IMR-90 (cell line): ENCODE data around the gene MRPS5. TPM values are rescaled to one million over a fixed set of nuclear protein-coding genes. Genes with fewer than 3 reads are reported as not detected.

Source experiments
- ATAC-seq: fragments of 200-7000 bp; cut with Tn5 transposase; 2 replicates; pipeline ENCODE4 v1.9.1; 2020; ENCODE audit warnings: low read depth, mild to moderate bottlenecking, moderate library complexity
- BruUV-seq: library from RNA; stranded (reverse); fragments of 400-500 nt; replicated peaks from 2 replicates; lab custom pipeline; 2021; lab: Mats Ljungman, UMichigan
- CTCF ChIA-PET: fragments of 300-600 bp; formaldehyde crosslinking; extraction: SDS; loops from one replicate; lab custom pipeline; 2021; ENCODE audit warnings: antibody characterized with exemption; lab: Yijun Ruan, JAX
- POLR2A ChIA-PET: fragments of 300-600 bp; sonication (Branson Sonifier 250); formaldehyde crosslinking; loops from one replicate; lab custom pipeline; 2022; ENCODE audit warnings: antibody characterized with exemption; ENCODE audit not compliant: unreplicated experiment; lab: Charles Lee
- DNase-seq: peaks from one replicate; pipeline ENCODE4 v3.0.0; 2013
- H2AFZ ChIP-seq: replicated peaks from 2 replicates; pipeline ENCODE3; 2013; ENCODE audit warnings: low read length, mild to moderate bottlenecking; ENCODE audit not compliant: poor library complexity
- H2AK5ac ChIP-seq: 2 replicates; pipeline ENCODE4 v1.6.1; 2013; ENCODE audit warnings: low read depth, low read length, inconsistent platforms
- H2AK9ac ChIP-seq: replicated peaks from 2 replicates; pipeline ENCODE3; 2013; ENCODE audit warnings: mild to moderate bottlenecking, low read depth, low read length, moderate library complexity; ENCODE audit not compliant: poor library complexity
- H2BK120ac ChIP-seq: 2 replicates; pipeline ENCODE4 v1.6.1; 2013; ENCODE audit warnings: low read depth, low read length, inconsistent platforms
- H2BK15ac ChIP-seq: 3 replicates; pipeline ENCODE4 v1.6.1; 2013; ENCODE audit warnings: low read depth, low read length, inconsistent platforms
- H2BK20ac ChIP-seq: 2 replicates; pipeline ENCODE4 v1.6.1; 2013; ENCODE audit warnings: low read depth, mild to moderate bottlenecking, inconsistent platforms, low read length, moderate library complexity
- H2BK5ac ChIP-seq: 2 replicates; pipeline ENCODE4 v1.6.1; 2013; ENCODE audit warnings: mild to moderate bottlenecking, low read depth, low read length, inconsistent platforms; ENCODE audit not compliant: poor library complexity, severe bottlenecking
- H3K14ac ChIP-seq: replicated peaks from 2 replicates; pipeline ENCODE4 v1.6.1; 2013; ENCODE audit warnings: low read depth, low read length, inconsistent platforms
- H3K18ac ChIP-seq: 2 replicates; pipeline ENCODE4 v1.6.1; 2013; ENCODE audit warnings: low read depth, low read length, control low read depth
- H3K23ac ChIP-seq: 2 replicates; pipeline ENCODE4 v1.6.1; 2013; ENCODE audit warnings: low read depth, low read length, inconsistent platforms
- H3K27ac ChIP-seq: 2 replicates; pipeline ENCODE4 v1.5.1; 2013; ENCODE audit warnings: mild to moderate bottlenecking, control low read depth, low read length; ENCODE audit not compliant: insufficient read depth
- H3K27me3 ChIP-seq: 2 replicates; pipeline ENCODE4 v1.6.1; 2013; ENCODE audit warnings: low read length; ENCODE audit not compliant: control insufficient read depth, insufficient read depth
- H3K36me3 ChIP-seq: 2 replicates; pipeline ENCODE4 v1.6.1; 2013; ENCODE audit warnings: low read length, mixed read lengths; ENCODE audit not compliant: control insufficient read depth, insufficient read depth
- H3K4ac ChIP-seq: 2 replicates; pipeline ENCODE4 v1.6.1; 2013; ENCODE audit warnings: low read depth, low read length, inconsistent platforms
- H3K4me1 ChIP-seq: 2 replicates; pipeline ENCODE4 v1.6.1; 2013; ENCODE audit warnings: low read length, mixed read lengths; ENCODE audit not compliant: control insufficient read depth, insufficient read depth
- H3K4me2 ChIP-seq: 2 replicates; pipeline ENCODE4 v1.6.1; 2013; ENCODE audit warnings: low read depth, mild to moderate bottlenecking, control low read depth, low read length, moderate library complexity
- H3K4me3 ChIP-seq: 2 replicates; pipeline ENCODE4 v1.5.1; 2013; ENCODE audit warnings: low read depth, mild to moderate bottlenecking, control low read depth, low read length, moderate library complexity; ENCODE audit not compliant: insufficient read depth
- H3K56ac ChIP-seq: 2 replicates; pipeline ENCODE4 v1.6.1; 2013; ENCODE audit warnings: low read length, inconsistent platforms; ENCODE audit not compliant: insufficient read depth; ENCODE audit errors: extremely low read depth
- H3K79me1 ChIP-seq, 2 experiments: 2 replicates each; pipeline ENCODE4 v1.6.1; 2013; ENCODE audit warnings: low read length in 2 of 2, inconsistent platforms in 1 of 2, low read depth in 1 of 2
- H3K9ac ChIP-seq: 2 replicates; pipeline ENCODE4 v1.6.1; 2013; ENCODE audit warnings: low read depth, low read length, control low read depth
- H3K9me1 ChIP-seq: 2 replicates; pipeline ENCODE4 v1.6.1; 2013; ENCODE audit warnings: low read length, inconsistent platforms; ENCODE audit not compliant: insufficient read depth
- H3K9me3 ChIP-seq: 2 replicates; pipeline ENCODE4 v1.6.1; 2013; ENCODE audit warnings: low read length; ENCODE audit not compliant: control insufficient read depth, insufficient read depth
- H4K20me1 ChIP-seq: 2 replicates; pipeline ENCODE4 v1.6.1; 2013; ENCODE audit warnings: low read length, inconsistent platforms; ENCODE audit not compliant: insufficient read depth
- H4K5ac ChIP-seq: 2 replicates; pipeline ENCODE4 v1.6.1; 2013; ENCODE audit warnings: mild to moderate bottlenecking, low read depth, low read length, control low read depth
- H4K8ac ChIP-seq, 2 experiments: 2 replicates each; pipeline ENCODE4 v1.6.1; 2013; ENCODE audit warnings: low read depth in 2 of 2, low read length in 2 of 2, control low read depth in 1 of 2, inconsistent platforms in 1 of 2
- H4K91ac ChIP-seq: 2 replicates; pipeline ENCODE4 v1.6.1; 2013; ENCODE audit warnings: low read depth, low read length, inconsistent platforms; ENCODE audit not compliant: insufficient read depth
- BHLHE40 ChIP-seq: fragments of 150-350 bp; IDR thresholded peaks from 2 replicates; pipeline ENCODE4 v1.6.1; 2016; ENCODE audit warnings: mild to moderate bottlenecking, low read depth, low read length
- CEBPB ChIP-seq: IDR thresholded peaks from 2 replicates; pipeline ENCODE4 v1.6.1; 2012; ENCODE audit warnings: low read depth, low read length, improper control_type of control experiment
- CHD1 ChIP-seq: IDR thresholded peaks from 2 replicates; pipeline ENCODE4 v1.6.1; 2012; ENCODE audit warnings: low read depth, low read length, improper control_type of control experiment
- FOS ChIP-seq: fragments of 150-350 bp; IDR thresholded peaks from 2 replicates; pipeline ENCODE4 v1.6.1; 2016; ENCODE audit warnings: low read depth, low read length
- MAFK ChIP-seq: IDR thresholded peaks from 2 replicates; pipeline ENCODE4 v1.6.1; 2012; ENCODE audit warnings: low read depth, low read length, improper control_type of control experiment
- MAZ ChIP-seq: IDR thresholded peaks from 2 replicates; pipeline ENCODE4 v1.6.1; 2012; ENCODE audit warnings: low read depth, mild to moderate bottlenecking, low read length, improper control_type of control experiment, moderate library complexity, borderline replicate concordance
- MXI1 ChIP-seq: IDR thresholded peaks from 2 replicates; pipeline ENCODE4 v1.6.1; 2012; ENCODE audit warnings: low read depth, mild to moderate bottlenecking, low read length, moderate library complexity, borderline replicate concordance
- NFE2L2 ChIP-seq: fragments of 150-350 bp; IDR thresholded peaks from 2 replicates; pipeline ENCODE4 v1.6.1; 2016; ENCODE audit warnings: low read depth, mild to moderate bottlenecking, low read length
- POLR2A ChIP-seq: IDR thresholded peaks from 2 replicates; pipeline ENCODE4 v1.6.1; 2012; ENCODE audit warnings: mild to moderate bottlenecking, low read depth, low read length
- RAD21 ChIP-seq: IDR thresholded peaks from 2 replicates; pipeline ENCODE4 v1.6.1; 2012; ENCODE audit warnings: low read length, improper control_type of control experiment
- RCOR1 ChIP-seq: IDR thresholded peaks from 2 replicates; pipeline ENCODE4 v1.6.1; 2012; ENCODE audit warnings: mild to moderate bottlenecking, low read length, improper control_type of control experiment; ENCODE audit not compliant: insufficient replicate concordance
- RFX5 ChIP-seq: IDR thresholded peaks from 2 replicates; pipeline ENCODE4 v1.8.0; 2012; ENCODE audit warnings: low read depth, mild to moderate bottlenecking, low read length, moderate library complexity
- SMC3 ChIP-seq: fragments of 150-350 bp; IDR thresholded peaks from 2 replicates; pipeline ENCODE4 v1.6.1; 2016; ENCODE audit warnings: low read depth, mild to moderate bottlenecking, antibody characterized with exemption, low read length, moderate library complexity
- WGBS, 2 experiments: methylation state at CpG; one replicate each; pipeline versions ENCODE4 v1.1.5 to v1.1.7; 2013; ENCODE audit warnings: missing lambda C conversion rate in 2 of 2; ENCODE audit not compliant: insufficient read length in 1 of 2; ENCODE audit errors: extremely low coverage in 2 of 2; 5-methylcytosine and 5-hydroxymethylcytosine counted together
- dilution Hi-C: fragments of 300-500 bp; cut with HindIII; formaldehyde crosslinking; loops from one replicate; pipeline ENCODE4 v1.14.3; 2018; ENCODE audit warnings: low sequenced_read_pairs; ENCODE audit not compliant: unreplicated experiment
- in situ Hi-C: fragments of 300-500 bp; cut with MboI; formaldehyde crosslinking; loops from 3 replicates; pipeline ENCODE4 v1.14.3; 2019; ENCODE audit warnings: low sequenced_read_pairs, inconsistent platforms, mixed read lengths
- intact Hi-C: fragments of 100-400 bp; cut with micrococcal nuclease; formaldehyde crosslinking; loops from 2 replicates; pipeline ENCODE4 v1.10.0; 2022
- polyA plus RNA-seq, 3 experiments: library from polyadenylated mRNA; depleted of rRNA; stranded (reverse); fragments of >200 nt; gene quantifications; 2 replicates each; pipeline ENCODE4 v1.2.3, GENCODE V29; 2012; ENCODE audit warnings: low replicate concordance in 1 of 3
- total RNA-seq: library from RNA; depleted of rRNA; stranded (reverse); fragments of >200 nt; gene quantifications from 2 replicates; pipeline ENCODE4 v1.2.3, GENCODE V29; 2012
- TF ChIP-seq, protein P1 (sequence below): conservative IDR thresholded peaks from 2 replicates; pipeline ENCODE4 v1.5.1; 2012; ENCODE audit warnings: mild to moderate bottlenecking, low read depth, low read length, improper control_type of control experiment
- TF ChIP-seq, protein P2 (sequence below): fragments of 150-350 bp; IDR thresholded peaks from 2 replicates; pipeline ENCODE4 v1.6.1; 2017; ENCODE audit warnings: mild to moderate bottlenecking, antibody characterized with exemption, low read length, low read depth

MRPS5 gene
- total and polyA plus RNA-seq, 2 of the 4 experiments (the other 2 are of a cell fraction) = 27.6 to 44.1 TPM

DNA sequence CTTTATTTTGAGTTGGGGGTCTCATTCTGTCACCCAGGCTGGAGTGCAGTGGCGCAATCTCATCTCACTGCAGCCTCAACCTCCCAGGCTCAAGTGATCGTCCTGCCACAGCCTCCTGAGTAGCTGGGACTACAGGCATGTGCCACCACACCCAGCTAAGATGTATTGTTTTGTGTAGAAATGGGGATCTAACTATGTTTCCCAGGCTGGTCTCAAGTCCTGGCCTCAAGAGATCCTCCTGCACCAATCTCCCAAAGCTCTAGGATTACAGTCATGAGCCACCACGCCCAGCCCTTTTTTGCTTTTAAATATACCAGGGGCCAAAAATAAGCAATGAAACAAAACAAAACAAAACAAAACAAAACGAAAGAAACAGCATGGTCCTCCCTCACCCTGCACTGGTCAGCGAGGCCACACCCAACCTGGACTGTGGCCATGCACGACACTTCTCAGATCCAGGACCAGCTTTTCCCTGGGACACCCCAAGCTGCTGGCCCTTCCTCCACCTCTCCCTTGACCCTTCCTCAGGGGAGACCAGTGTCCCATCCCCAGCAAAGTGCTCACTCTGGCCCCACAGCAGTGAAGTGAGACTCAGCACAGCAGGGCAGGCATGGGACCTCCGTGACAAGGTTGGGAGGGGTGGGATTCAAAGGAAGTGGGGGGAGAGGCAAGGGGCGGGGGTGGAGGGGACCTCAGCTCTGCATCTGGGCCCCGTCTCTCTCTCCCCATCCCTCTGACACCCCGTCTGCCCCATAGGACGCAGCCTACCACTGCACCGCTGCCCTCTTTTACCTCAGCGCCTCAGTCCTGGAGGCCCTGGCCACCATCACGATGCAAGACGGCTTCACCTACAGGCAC lies 72.6 kb downstream of the MRPS5 start:
- no peak overlapping the region for H2BK15ac ChIP-seq
- H2BK5ac ChIP-seq = no peak overlapping the region
- no peaks in the 10 kb centered on the region for H3K9me3 ChIP-seq
- H2AFZ ChIP-seq = no peak overlapping the region
- 0 out of 2 replicates have a peak overlapping the region, but pooled peaks have one; percentile 36 for H3K4me2 ChIP-seq
- no peak overlapping the region for H2BK20ac ChIP-seq
- intact Hi-C loops = no loop called here
- no peak overlapping the region for H3K9ac ChIP-seq
- no peak overlapping the region for H2BK120ac ChIP-seq
- no peak overlapping the region for H4K5ac ChIP-seq
- H3K23ac ChIP-seq = no peak overlapping the region
- H3K27ac ChIP-seq = no peak overlapping the region
- no peaks in the 10 kb centered on the region for H3K79me1 ChIP-seq
- H3K4ac ChIP-seq = no peak overlapping the region
- no peak overlapping the region for H4K8ac ChIP-seq
- peaks cover 1% of the 10 kb centered on the region; the same call in 1 of the 2 replicates for H3K4me1 ChIP-seq
- no peak overlapping the region for H4K91ac ChIP-seq
- H3K18ac ChIP-seq = no peak overlapping the region
- POLR2A ChIA-PET = no interaction called here
- dilution Hi-C loops = no loop called here
- H3K27me3 ChIP-seq = peaks cover 28% of the 10 kb centered on the region; the same call in 1 of the 2 replicates
- no peak overlapping the region for H2AK9ac ChIP-seq
- 0 out of 2 replicates have a peak, but pooled peaks cover 3% of the 10 kb centered on the region for H3K9me1 ChIP-seq
- ATAC-seq = no peak
- no TSS peak for BruUV-seq
- H4K20me1 ChIP-seq = no peaks in the 10 kb centered on the region
- WGBS, 2 experiments = 80% methylated on average over 3 of the region's 15 CpGs; no CpG with 5 or more reads in 1 of the 2 experiments
- no peak overlapping the region for H2AK5ac ChIP-seq
- H3K36me3 ChIP-seq = no peaks in the 10 kb centered on the region
- H3K4me3 ChIP-seq = no peak overlapping the region
- CTCF ChIA-PET = no interaction called here
- no peak overlapping the region for H3K14ac ChIP-seq
- DNase-seq = no peak
- no peak overlapping the region for H3K56ac ChIP-seq
- in situ Hi-C loops = no loop called here
- TF ChIP-seq FOS = no peak
- no peak for TF ChIP-seq CEBPB
- TF ChIP-seq MXI1 = no peak
- TF ChIP-seq RCOR1 = no peak
- no peak for TF ChIP-seq SMC3
- TF ChIP-seq MAZ = no peak
- TF ChIP-seq CHD1 = no peak
- TF ChIP-seq, protein P1, sequence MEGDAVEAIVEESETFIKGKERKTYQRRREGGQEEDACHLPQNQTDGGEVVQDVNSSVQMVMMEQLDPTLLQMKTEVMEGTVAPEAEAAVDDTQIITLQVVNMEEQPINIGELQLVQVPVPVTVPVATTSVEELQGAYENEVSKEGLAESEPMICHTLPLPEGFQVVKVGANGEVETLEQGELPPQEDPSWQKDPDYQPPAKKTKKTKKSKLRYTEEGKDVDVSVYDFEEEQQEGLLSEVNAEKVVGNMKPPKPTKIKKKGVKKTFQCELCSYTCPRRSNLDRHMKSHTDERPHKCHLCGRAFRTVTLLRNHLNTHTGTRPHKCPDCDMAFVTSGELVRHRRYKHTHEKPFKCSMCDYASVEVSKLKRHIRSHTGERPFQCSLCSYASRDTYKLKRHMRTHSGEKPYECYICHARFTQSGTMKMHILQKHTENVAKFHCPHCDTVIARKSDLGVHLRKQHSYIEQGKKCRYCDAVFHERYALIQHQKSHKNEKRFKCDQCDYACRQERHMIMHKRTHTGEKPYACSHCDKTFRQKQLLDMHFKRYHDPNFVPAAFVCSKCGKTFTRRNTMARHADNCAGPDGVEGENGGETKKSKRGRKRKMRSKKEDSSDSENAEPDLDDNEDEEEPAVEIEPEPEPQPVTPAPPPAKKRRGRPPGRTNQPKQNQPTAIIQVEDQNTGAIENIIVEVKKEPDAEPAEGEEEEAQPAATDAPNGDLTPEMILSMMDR = no peak
- no peak for TF ChIP-seq RFX5
- no peak for TF ChIP-seq NFE2L2
- TF ChIP-seq BHLHE40 = no peak
- TF ChIP-seq MAFK = no peak
- TF ChIP-seq RAD21 = no peak
- TF ChIP-seq, protein P2, sequence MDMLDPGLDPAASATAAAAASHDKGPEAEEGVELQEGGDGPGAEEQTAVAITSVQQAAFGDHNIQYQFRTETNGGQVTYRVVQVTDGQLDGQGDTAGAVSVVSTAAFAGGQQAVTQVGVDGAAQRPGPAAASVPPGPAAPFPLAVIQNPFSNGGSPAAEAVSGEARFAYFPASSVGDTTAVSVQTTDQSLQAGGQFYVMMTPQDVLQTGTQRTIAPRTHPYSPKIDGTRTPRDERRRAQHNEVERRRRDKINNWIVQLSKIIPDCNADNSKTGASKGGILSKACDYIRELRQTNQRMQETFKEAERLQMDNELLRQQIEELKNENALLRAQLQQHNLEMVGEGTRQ = no peak
- TF ChIP-seq POLR2A = no peak
